Peyer's patch (tissue), 4 donors: ENCODE results near the gene PRSS36.

Experiments used
- CTCF ChIP-seq, 6 experiments: fragments of 450-650 bp in 4 of 6; fragments of 200-600 bp in 2 of 6; sonication (generic) in 1 of 6; IDR thresholded peaks; one replicate each; pipeline ENCODE4 v1.5.1; 2017 to 2019; ENCODE audit warnings: antibody characterized with exemption in 6 of 6, mild to moderate bottlenecking in 3 of 6, moderate library complexity in 1 of 6
- POLR2A ChIP-seq, 2 donors: fragments of 450-650 bp; IDR thresholded peaks; one replicate each; pipeline ENCODE4 v1.5.1; 2017; ENCODE audit warnings: antibody characterized with exemption in 2 of 2, mild to moderate bottlenecking in 2 of 2, moderate library complexity in 2 of 2

- TF ChIP-seq CTCF (IDR thresholded peaks at IDR 0.05) (no peak), POLR2A (IDR thresholded peaks at IDR 0.05) (no peak)
Measured at GRCh38 chr16:31134091-31134571, 15.7 kb downstream of the PRSS36 start.
